GM21390 (cell line): Measurements from ENCODE around the gene TEDC1.

ENCODE experiments used
- ATAC-seq: cut with Tn5 transposase; IDR thresholded peaks from one replicate; pipeline ENCODE4 v1.9.1; 2021; ENCODE audit not compliant: unreplicated experiment

Gene TEDC1

GRCh38 chr14:105473033-105473676 lies 17.9 kb upstream of the TEDC1 start:
- no peak for ATAC-seq

DNA sequence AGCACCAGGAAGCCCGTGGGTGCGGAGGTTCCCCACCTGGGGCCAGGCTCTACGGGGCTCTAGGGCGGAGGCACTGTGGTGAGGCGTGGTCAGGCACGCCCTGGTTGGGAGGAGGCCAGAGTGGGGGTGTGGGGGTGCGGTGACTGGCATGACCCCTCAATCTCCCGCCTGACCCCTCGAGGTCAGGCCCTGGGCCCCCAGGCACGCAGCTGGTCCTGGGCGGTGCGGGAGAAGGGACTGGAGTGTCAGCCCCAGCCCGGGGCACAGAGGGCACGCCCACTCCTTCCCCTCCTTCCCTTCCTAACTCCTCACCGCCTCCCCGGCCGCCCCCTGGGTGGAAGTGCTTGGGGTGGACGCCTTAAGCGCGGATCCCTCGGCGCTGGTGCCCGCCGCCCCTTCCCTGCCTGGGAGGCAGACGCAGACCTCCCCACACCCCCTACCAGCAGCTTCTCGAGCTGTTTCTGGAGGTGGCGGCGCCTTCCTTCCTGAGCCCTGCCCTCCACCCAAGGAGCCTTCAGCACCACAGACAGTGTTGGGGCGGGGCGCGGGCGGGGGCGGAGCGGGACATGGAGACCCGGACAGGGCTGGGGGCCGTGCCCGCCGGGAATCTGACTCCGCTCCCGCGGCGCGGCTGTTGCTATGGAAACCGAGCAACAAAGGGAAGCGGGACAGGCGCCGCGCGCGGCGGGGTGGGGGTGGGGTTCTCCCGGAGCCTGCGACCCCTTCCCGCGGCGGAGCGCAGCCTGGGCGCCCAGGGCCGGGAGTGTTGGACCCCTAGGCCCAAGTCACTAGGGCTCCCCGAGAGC lies 17.2 kb upstream of the TEDC1 start:
- ATAC-seq: no peak

GRCh38 chr14:105474483-105475268 lies 16.4 kb upstream of the TEDC1 start, which contains the start of gene CRIP2:
TSS of gene CRIP2 (plus strand) at chr14:105474821. CDS start at chr14:105474863, 42 bp downstream.
- ATAC-seq: no peak

- ATAC-seq: no peak
These were observed 15.6 kb upstream of the TEDC1 start for GRCh38 chr14:105475269-105476096.

DNA sequence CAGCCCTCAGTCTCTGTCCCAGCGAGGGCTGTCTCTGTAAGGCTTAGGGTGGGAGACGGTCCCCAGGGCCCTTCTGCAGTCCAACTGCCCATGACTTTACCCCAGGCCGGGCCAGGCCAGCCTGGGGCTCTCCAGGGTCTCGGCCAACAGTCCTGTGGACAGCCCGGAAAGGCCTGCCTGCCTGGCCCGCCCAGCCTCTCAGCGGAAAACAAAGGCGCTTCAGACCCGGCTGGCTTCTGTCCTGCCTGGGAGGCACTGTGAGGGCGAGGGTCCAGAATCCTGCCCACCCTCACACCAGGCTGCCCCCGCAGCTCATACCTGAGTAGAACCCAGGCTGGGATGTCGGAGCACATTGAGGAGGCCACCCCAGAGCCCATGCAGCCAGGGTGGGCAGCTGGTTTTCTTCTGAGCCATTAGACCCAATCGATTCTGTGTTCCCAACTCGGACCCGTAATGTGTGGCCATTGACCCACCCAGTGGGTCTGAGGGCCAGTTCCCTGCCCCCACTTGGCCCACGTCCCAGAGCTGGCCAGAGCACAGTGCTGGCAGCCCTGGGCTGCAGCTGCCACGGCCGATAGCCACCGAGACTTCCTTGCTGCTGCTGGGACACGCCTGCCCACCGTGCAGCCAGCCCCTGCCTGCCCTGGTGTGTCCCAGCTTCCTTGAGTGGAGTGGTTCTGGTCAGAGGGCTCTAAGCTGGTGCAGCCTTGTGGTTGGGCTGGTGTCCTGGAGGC lies 14.8 kb upstream of the TEDC1 start:
- ATAC-seq: no peak

DNA sequence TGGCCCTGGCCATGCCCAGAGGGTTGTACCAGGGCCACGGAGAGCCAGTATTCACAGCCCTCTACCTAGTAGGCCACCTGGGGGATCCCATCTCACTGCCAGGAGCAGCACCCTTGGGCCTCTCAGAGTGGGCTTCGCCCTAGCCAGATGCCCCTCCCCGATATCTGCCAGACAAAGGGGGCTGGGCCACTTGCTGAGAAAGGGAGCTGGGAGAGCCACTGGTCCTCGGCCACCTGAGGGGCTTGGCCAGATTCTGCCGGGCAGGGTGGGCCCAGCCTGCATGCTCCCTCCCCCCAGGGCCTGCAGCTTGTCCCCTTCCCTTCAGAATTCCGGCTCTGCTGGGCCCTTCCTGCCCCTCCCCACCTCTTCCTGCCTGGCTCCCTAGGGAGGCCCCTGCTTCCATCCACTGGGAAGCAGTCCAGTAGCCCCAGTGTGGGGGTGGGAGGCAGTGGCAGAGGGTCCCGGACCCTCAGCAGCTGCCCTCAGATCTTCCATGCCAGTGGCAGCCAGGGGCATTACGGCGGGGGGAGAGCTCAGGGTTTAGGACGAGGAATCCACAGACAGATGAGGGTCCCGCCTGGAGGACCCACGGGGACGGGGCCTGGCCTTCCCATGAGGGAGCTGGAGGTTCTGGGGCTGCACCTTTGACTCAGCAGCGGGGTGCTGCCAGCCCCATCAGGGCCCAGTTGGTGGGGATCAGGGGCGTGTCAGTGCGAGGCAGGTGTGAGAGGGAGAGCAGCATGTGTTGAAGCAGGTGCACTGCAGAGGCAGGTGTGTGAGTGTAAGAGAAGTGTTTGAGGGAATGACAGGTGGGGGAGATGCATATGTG lies 14.0 kb upstream of the TEDC1 start:
- ATAC-seq: no peak

GRCh38 chr14:105477660-105478397 lies 13.2 kb upstream of the TEDC1 start:
- no peak for ATAC-seq

GRCh38 chr14:105478398-105479251 lies 12.4 kb upstream of the TEDC1 start:
- ATAC-seq: no peak

GRCh38 chr14:105479431-105480158 lies 11.5 kb upstream of the TEDC1 start:
- no peak for ATAC-seq

DNA sequence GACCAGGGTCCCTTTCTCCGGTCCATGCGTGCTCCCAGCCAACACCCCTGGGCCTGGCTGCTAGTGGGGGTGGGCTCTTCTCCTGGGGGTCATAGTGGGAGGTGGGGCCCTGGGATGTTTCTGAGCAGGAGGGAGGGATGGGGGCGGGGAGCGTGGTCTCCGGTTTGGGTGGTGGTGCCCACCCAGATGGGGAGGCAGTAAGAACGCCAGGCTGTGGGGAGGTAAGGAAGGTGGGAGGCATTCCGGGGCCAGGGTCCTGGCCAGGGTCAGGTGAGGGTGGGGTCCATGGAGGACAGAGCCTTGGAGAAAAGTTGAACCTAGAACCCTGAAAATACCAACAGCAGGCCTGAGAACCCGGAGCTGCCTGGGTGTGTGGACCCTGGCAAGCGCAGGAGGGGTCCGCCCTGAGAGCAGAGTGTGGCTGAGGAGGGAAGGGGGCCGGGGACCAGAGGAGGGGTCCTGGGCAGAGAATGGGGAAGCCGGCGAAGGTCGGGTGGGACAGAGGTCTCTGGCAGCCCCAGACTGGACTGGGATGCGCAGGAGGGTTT lies 10.8 kb upstream of the TEDC1 start:
- ATAC-seq: no peak

DNA sequence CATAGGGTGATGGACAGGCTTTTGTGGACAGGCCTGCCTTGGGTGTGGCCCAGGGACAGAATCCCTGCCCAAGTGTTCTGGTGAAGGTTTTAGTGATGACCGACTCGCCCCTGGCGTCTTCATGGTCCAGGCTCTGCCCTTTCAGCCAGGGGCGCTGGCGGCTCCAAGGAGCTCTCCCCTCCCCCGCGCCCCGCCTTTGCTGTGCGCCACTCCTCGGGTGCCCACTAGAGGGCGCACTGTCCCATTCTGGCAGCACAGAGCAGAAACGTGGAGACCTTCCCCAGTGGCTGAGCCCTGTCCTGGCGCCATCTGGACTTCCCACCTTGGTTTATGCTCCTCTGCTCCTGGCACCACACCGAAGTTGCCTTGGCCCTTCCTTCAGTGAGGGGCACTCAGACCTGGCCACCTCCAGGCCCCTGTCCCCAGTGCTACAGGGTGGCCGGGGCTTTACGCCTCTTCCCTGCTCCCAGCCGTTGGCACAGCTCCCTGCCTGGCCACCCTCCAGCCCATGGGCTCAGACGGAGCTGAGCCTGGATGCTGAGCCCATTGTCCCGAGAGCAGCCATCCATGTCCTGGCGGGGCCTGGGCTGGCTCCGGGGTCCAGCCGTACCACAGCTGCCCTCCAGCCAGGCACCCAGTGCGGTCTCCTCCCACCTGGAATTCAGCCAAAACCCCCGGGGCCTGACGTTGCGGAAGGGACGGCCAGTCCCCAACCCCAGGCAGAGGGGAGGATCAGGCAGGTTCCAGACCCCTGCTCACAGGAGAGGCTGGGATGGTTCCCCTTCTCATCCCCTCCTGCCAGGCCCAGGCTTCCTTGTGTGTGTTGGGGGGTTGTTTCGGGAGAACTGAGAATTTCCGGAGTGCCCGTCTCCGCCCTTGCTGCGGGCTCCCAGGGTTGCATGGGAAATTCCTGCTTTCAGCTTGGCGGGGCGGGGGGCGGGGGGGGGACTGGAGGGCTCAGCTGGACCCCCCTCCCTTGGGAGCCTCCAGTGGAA lies 9.9 kb upstream of the TEDC1 start:
- ATAC-seq: peak; percentile 50

DNA sequence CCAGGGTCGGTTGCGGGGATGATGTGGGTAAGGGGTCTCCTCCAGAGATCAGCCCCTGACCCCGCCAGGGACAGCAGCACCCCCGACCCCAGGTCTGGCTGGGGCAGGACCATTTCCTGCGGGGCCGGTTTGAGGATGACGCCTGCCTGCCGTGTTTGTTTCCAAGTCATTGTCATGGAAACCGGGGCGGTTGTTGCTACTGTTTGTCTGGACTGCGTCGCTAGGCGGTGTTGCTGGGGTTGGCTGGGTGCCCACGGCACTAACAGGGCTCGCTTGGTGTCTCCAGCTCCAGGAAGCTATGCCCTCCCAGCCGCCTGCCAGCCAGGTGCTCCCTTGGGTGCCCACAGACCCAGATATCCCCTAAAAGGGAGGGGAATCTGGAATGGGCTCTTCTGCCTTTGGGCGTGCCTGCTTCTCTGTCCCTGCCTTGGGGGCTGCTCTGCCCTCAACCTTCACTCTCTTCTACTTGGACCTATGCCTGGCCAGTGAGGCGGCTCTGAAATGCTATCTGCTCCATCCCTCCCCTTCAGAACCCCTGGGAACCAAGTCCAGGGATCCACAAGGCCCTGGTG lies 9.1 kb upstream of the TEDC1 start:
- peak; percentile 45 for ATAC-seq

GRCh38 chr14:105482486-105483110 lies 8.4 kb upstream of the TEDC1 start:
- ATAC-seq: no peak

GRCh38 chr14:105483300-105484068 lies 7.6 kb upstream of the TEDC1 start:
- ATAC-seq: no peak
